Muscle of leg (tissue), 11 donors: Measurements from ENCODE around the gene GAREM1. TPM values are rescaled to one million over a fixed set of nuclear protein-coding genes. Genes with fewer than 3 reads are reported as not detected.
A peak's percentile ranks its signal among the peaks of the same experiment; 100 is the strongest.

Source experiments
- DNase-seq: peaks from one replicate; pipeline ENCODE4 v3.0.0; 2013
- H3K27ac ChIP-seq: one replicate; pipeline ENCODE4 v1.5.1; 2013; ENCODE audit warnings: mild to moderate bottlenecking, low read length, control low read depth
- H3K27me3 ChIP-seq: one replicate; pipeline ENCODE4 v1.6.1; 2013; ENCODE audit warnings: low read length; ENCODE audit not compliant: control insufficient read depth, insufficient read depth
- H3K36me3 ChIP-seq: one replicate; pipeline ENCODE4 v1.6.1; 2013; ENCODE audit warnings: low read length; ENCODE audit not compliant: control insufficient read depth, insufficient read depth
- H3K4me1 ChIP-seq: one replicate; pipeline ENCODE4 v1.6.1; 2013; ENCODE audit warnings: low read length; ENCODE audit not compliant: control insufficient read depth, insufficient read depth
- H3K4me3 ChIP-seq: one replicate; pipeline ENCODE4 v1.5.1; 2013; ENCODE audit warnings: low read length, control low read depth
- H3K9me3 ChIP-seq: replicated peaks from 2 replicates; pipeline ENCODE4 v1.6.1; 2013; ENCODE audit warnings: low read depth, low read length; ENCODE audit not compliant: control insufficient read depth
- WGBS: methylation state at CpG from one replicate; pipeline ENCODE4 v1.1.5; 2013; ENCODE audit warnings: missing lambda C conversion rate; ENCODE audit not compliant: insufficient coverage; 5-methylcytosine and 5-hydroxymethylcytosine counted together
- polyA plus RNA-seq, 8 donors: library from polyadenylated mRNA; unstranded; fragments of 120-200 nt; gene quantifications; one replicate each; pipeline versions ENCODE4 v1.2.1 to v1.2.3, GENCODE V29; 2013; ENCODE audit warnings: inconsistent platforms in 1 of 8, low replicate concordance in 1 of 8; ENCODE audit not compliant: insufficient read length in 8 of 8, insufficient read depth in 1 of 8
- total RNA-seq: library from RNA; stranded (reverse); fragments of 120-200 nt; gene quantifications from one replicate; pipeline ENCODE4 v1.2.4, GENCODE V29; 2013

Gene GAREM1
- total and polyA plus RNA-seq, 9 donors, result 7.4 to 13.4 (median 8.5) TPM

DNA sequence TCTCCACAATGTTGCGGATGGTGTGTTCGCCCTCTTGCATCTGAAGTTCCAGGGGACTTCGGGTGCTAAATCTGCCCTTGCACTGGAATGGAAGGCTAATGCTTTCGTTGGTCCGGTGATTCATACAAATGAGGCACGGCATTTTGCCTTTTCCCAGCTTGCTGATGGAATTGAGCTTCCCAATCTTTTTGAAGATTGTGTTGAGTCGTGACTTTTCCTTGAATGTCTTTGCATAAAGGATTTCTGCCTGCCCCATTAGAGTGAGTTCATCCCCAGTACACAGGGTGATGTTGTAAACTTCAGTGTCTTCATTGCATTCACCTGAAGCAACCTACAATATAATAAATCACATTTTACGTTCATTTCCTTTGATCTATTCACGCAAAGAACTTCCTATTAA lies 182.8 kb downstream of the GAREM1 start:
- peaks cover 2% of the 10 kb centered on the region for H3K4me1 ChIP-seq
- H3K4me3 ChIP-seq, result no peak overlapping the region
- no peak overlapping the region for H3K27ac ChIP-seq
- H3K36me3 ChIP-seq, result peaks cover 17% of the 10 kb centered on the region
- no peak for DNase-seq
- H3K27me3 ChIP-seq, result no peaks in the 10 kb centered on the region
- 90% methylated on average over 4 of the region's 9 CpGs for WGBS
- no peaks in the 10 kb centered on the region for H3K9me3 ChIP-seq

- H3K9me3 ChIP-seq, result no peaks in the 10 kb centered on the region
- H3K36me3 ChIP-seq, result peaks cover 17% of the 10 kb centered on the region
- H3K27ac ChIP-seq, result no peak overlapping the region
- no peaks in the 10 kb centered on the region for H3K27me3 ChIP-seq
- H3K4me3 ChIP-seq, result no peak overlapping the region
- 96% methylated on average over 14 of the region's 16 CpGs for WGBS
- no peak for DNase-seq
- H3K4me1 ChIP-seq, result peaks cover 2% of the 10 kb centered on the region
Measured at GRCh38 chr18:32287249-32287648, 183.4 kb downstream of the GAREM1 start.

DNA sequence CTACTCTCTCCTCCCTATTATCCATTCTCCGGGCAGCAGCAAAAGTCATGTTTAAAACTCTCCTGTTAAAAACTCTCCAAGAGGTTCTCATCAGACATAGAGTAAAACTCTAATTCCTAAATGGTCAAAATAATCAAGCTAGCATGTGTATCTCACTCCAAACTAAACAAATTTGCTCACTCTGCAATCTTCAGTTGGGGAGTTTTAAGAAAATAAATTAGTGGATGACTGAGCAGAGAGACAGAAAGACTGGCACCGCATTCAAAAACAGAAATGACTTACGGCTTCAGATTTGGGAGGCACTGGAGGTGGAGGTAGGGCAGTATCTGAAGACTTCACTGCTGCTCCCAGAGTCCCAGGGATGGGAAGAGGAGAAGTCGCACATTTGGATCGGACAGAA lies 183.9 kb downstream of the GAREM1 start:
- Histone ChIP-seq H3K4me1 (peaks cover 2% of the 10 kb centered on the region), H3K27ac (no peak overlapping the region), H3K9me3 (no peaks in the 10 kb centered on the region), H3K36me3 (peaks cover 17% of the 10 kb centered on the region), H3K27me3 (no peaks in the 10 kb centered on the region), H3K4me3 (no peak overlapping the region)
- no peak for DNase-seq
- 100% methylated on average over 2 of the region's 5 CpGs for WGBS

DNA sequence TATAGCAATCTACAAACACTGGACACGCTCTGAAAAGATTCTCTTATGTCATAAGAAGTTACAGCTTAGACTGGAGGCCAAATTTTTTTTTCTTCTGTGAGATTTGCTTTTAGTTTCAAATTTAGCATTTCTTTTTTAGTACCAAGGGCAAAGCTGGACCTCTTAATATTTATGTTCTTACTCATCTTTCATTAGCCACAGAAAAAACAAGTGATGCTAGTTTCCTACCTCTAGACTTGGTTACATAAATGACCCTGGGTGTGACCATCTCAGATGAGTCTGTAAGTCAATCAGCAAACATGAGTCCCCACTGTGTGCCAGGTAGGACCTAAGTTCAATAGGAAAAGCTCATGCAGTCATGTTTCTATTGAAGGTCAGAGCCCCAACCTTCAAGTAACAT lies 186.4 kb downstream of the GAREM1 start:
- no peak overlapping the region for H3K4me3 ChIP-seq
- H3K4me1 ChIP-seq, result peaks cover 2% of the 10 kb centered on the region
- DNase-seq, result no peak
- no peaks in the 10 kb centered on the region for H3K9me3 ChIP-seq
- H3K27me3 ChIP-seq, result no peaks in the 10 kb centered on the region
- peaks cover 17% of the 10 kb centered on the region for H3K36me3 ChIP-seq
- no CpG with 5 or more reads among the region's 1 CpG for WGBS
- no peak overlapping the region for H3K27ac ChIP-seq

- Histone ChIP-seq H3K9me3 (no peaks in the 10 kb centered on the region), H3K4me3 (no peak overlapping the region), H3K36me3 (no peaks in the 10 kb centered on the region), H3K4me1 (peaks cover 2% of the 10 kb centered on the region), H3K27ac (no peak overlapping the region), H3K27me3 (no peaks in the 10 kb centered on the region)
- DNase-seq, result no peak
- 41% methylated on average over 2 of the region's 4 CpGs for WGBS
Measured at GRCh38 chr18:32280911-32281310, 189.8 kb downstream of the GAREM1 start.

DNA sequence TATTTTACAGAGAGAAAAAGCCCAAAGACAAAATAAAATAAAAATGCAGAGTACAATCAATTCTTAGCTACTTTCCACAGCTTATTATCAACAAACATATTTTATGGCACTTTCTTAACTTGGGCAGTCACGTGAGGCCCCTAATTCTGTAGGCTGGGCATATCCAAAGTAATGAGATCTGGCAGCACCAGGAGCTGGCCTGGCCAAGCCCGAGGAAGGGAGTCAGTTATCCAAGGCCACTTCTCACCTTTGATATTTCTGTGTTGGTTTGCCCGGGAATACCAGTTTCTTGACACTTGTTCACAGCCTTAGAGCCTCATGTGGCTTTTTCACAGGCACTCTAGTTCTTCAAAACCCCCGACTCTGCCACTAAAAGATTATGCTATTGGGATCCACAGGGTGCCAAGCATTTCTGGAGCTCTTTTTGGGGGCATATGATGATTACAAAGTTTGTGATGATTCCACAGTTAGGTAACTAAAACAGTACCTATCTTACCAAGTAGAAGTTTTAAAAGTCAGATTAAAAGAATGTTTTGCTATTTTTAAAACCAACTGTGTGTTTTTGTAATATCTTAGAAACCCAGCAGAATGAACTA lies 190.4 kb downstream of the GAREM1 start:
- WGBS, result 79% methylated on average over 2 of the region's 4 CpGs
- H3K9me3 ChIP-seq, result no peaks in the 10 kb centered on the region
- no peaks in the 10 kb centered on the region for H3K27me3 ChIP-seq
- H3K27ac ChIP-seq, result no peak overlapping the region
- no peak for DNase-seq
- H3K36me3 ChIP-seq, result no peaks in the 10 kb centered on the region
- peaks cover 2% of the 10 kb centered on the region for H3K4me1 ChIP-seq
- H3K4me3 ChIP-seq, result no peak overlapping the region

- Histone ChIP-seq H3K4me3 (no peak overlapping the region), H3K27ac (no peak overlapping the region), H3K9me3 (no peaks in the 10 kb centered on the region), H3K4me1 (no peaks in the 10 kb centered on the region), H3K36me3 (no peaks in the 10 kb centered on the region), H3K27me3 (no peaks in the 10 kb centered on the region)
- WGBS, result 80% methylated on average over 1 of the region's 4 CpGs
- no peak for DNase-seq
Measured at GRCh38 chr18:32278177-32278799, 192.4 kb downstream of the GAREM1 start.

DNA sequence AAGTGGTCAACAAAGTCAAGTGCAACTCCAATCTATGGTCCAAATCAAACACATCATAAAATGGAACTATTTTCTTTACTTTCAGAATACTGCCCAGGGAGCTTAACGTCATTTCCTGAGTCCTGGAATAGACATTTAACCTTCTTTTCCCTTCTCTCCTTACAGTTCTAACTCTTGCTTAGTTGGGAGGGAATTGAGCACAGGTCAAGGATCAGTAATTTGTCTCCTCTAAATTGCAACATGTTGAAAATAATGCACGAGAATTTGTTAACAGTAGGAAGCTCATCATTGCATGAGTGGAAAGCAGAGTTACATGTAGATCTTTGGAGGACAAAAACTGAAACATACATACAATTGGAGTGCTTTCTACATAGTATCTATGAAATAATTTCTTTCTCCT lies 193.1 kb downstream of the GAREM1 start:
- no peak overlapping the region for H3K4me3 ChIP-seq
- H3K4me1 ChIP-seq, result no peaks in the 10 kb centered on the region
- peak; percentile 35 for DNase-seq
- no peaks in the 10 kb centered on the region for H3K36me3 ChIP-seq
- H3K27me3 ChIP-seq, result no peaks in the 10 kb centered on the region
- no CpG with 5 or more reads among the region's 2 CpGs for WGBS
- no peak overlapping the region for H3K27ac ChIP-seq
- no peaks in the 10 kb centered on the region for H3K9me3 ChIP-seq

DNA sequence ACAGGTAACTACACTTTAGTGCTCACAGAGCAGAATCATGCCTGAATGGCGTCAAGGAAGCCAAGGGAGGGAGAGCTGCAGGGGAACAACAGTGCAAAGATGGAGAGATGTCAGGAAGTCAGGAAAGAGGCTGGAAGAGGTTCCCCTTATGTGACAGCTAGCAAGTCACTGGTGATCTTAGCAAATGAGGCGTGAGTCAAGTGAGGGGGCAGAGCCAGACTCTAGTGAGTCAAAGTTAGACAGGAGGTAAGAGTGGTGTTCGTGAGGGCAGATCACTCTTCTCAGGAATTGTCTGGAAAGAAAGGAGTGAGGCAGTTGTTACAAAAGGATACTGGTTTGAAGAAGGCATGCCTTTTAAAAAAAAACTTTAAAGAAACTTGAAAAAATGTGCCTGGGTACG lies 193.8 kb downstream of the GAREM1 start:
- Histone ChIP-seq H3K27me3 (no peaks in the 10 kb centered on the region), H3K9me3 (no peaks in the 10 kb centered on the region), H3K36me3 (no peaks in the 10 kb centered on the region), H3K27ac (no peak overlapping the region), H3K4me3 (no peak overlapping the region), H3K4me1 (no peaks in the 10 kb centered on the region)
- DNase-seq, result no peak
- 80% methylated on average over 3 of the region's 4 CpGs for WGBS

- WGBS, result no CpG with 5 or more reads among the region's 2 CpGs
- no peaks in the 10 kb centered on the region for H3K4me1 ChIP-seq
- H3K4me3 ChIP-seq, result no peak overlapping the region
- no peaks in the 10 kb centered on the region for H3K36me3 ChIP-seq
- DNase-seq, result no peak
- no peaks in the 10 kb centered on the region for H3K27me3 ChIP-seq
- no peak overlapping the region for H3K27ac ChIP-seq
- H3K9me3 ChIP-seq, result no peaks in the 10 kb centered on the region
Measured at GRCh38 chr18:32276256-32276655, 194.4 kb downstream of the GAREM1 start.

GRCh38 chr18:32275221-32275620 lies 195.5 kb downstream of the GAREM1 start:
- Histone ChIP-seq H3K27me3 (no peaks in the 10 kb centered on the region), H3K36me3 (peaks cover 2% of the 10 kb centered on the region), H3K4me1 (no peaks in the 10 kb centered on the region), H3K27ac (no peak overlapping the region), H3K4me3 (no peak overlapping the region), H3K9me3 (no peaks in the 10 kb centered on the region)
- 96% methylated on average over 4 of the region's 8 CpGs for WGBS
- DNase-seq, result no peak
